HepG2 (cell line): ENCODE data around the gene BHLHE41. TPM values are rescaled to one million over a fixed set of nuclear protein-coding genes. Genes with fewer than 3 reads are reported as not detected.

ENCODE experiments used
- ATAC-seq: fragments of 200-7000 bp; cut with Tn5 transposase; 3 replicates; pipeline ENCODE4 v1.9.1; 2020; ENCODE audit warnings: mild to moderate bottlenecking, moderate library complexity
- BruUV-seq: library from RNA; stranded (reverse); fragments of 400-500 nt; replicated peaks from 2 replicates; lab custom pipeline; 2021; lab: Mats Ljungman, UMichigan
- CTCF ChIA-PET: fragments of 300-600 bp; formaldehyde crosslinking; extraction: SDS; loops from one replicate; lab custom pipeline; 2021; ENCODE audit warnings: low total read pairs, inconsistent platforms, low intra/inter-chr PET ratio; lab: Yijun Ruan, JAX
- POLR2A ChIA-PET: fragments of 350-600 bp; sonication (Branson Sonifier 250); formaldehyde crosslinking; loops from one replicate; lab custom pipeline; 2020; ENCODE audit warnings: antibody characterized with exemption, inconsistent platforms; lab: Yijun Ruan, JAX
- DNase-seq: peaks from one replicate; pipeline ENCODE4 v3.0.0-alpha.2; 2015; ENCODE audit warnings: low spot score
- FAIRE-seq: peaks from 3 replicates; lab custom pipeline; 2011; peaks lifted over from hg19 to GRCh38; lab: Jason Lieb, UNC
- H2AFZ ChIP-seq: one replicate; pipeline ENCODE4 v1.6.1; 2011; ENCODE audit warnings: low read length, inconsistent platforms
- H3K27ac ChIP-seq: fragments of 300-600 bp; 3 replicates; pipeline ENCODE4 v1.8.0; 2011; ENCODE audit warnings: mixed run types, mild to moderate bottlenecking, mixed read lengths, low read length, inconsistent platforms; ENCODE audit not compliant: insufficient read depth; ENCODE audit errors: extremely low read length
- H3K27me3 ChIP-seq, 2 experiments: fragments of 200-600 bp in 1 of 2; 2 replicates in 1 of 2; 3 replicates in 1 of 2; pipeline versions ENCODE4 v1.6.0 to v1.8.0; 2011; ENCODE audit warnings: low read length in 2 of 2, mild to moderate bottlenecking in 2 of 2, moderate library complexity in 2 of 2, inconsistent platforms in 1 of 2; ENCODE audit not compliant: insufficient read depth in 2 of 2, control insufficient read depth in 1 of 2
- H3K36me3 ChIP-seq, 2 experiments: fragments of 200-600 bp in 1 of 2; replicated peaks in 1 of 2; 2 replicates in 1 of 2; 3 replicates in 1 of 2; pipeline versions ENCODE4 v1.5.1 to v1.8.0; 2011; ENCODE audit warnings: low read length in 2 of 2, inconsistent platforms in 1 of 2; ENCODE audit not compliant: insufficient read depth in 2 of 2, control insufficient read depth in 1 of 2
- H3K4me1 ChIP-seq: 2 replicates; pipeline ENCODE4 v1.5.1; 2012; ENCODE audit warnings: low read length, inconsistent platforms; ENCODE audit not compliant: insufficient read depth
- H3K4me2 ChIP-seq: 2 replicates; pipeline ENCODE4 v1.6.0; 2011; ENCODE audit warnings: low read depth, low read length, inconsistent platforms
- H3K4me3 ChIP-seq, 3 experiments: fragments of 200-600 bp in 1 of 3; sonication (generic), shearing (Covaris generic) in 1 of 3; replicated peaks in 1 of 3; 2 replicates each; pipeline ENCODE4 v1.5.1; 2011 to 2016; ENCODE audit warnings: low read length in 3 of 3, inconsistent platforms in 2 of 3, low read depth in 2 of 3, mild to moderate bottlenecking in 2 of 3, control low read depth in 1 of 3, mixed read lengths in 1 of 3; ENCODE audit not compliant: insufficient read depth in 1 of 3
- H3K79me2 ChIP-seq: one replicate; pipeline ENCODE4 v1.6.1; 2011; ENCODE audit warnings: low read length, inconsistent platforms; ENCODE audit not compliant: insufficient read depth
- H3K9ac ChIP-seq: 2 replicates; pipeline ENCODE4 v1.6.0; 2011; ENCODE audit warnings: mild to moderate bottlenecking, low read depth, low read length, inconsistent platforms; ENCODE audit not compliant: insufficient read depth
- H3K9me3 ChIP-seq: 2 replicates; pipeline ENCODE4 v1.5.1; 2012; ENCODE audit warnings: mild to moderate bottlenecking, low read length
- H4K20me1 ChIP-seq: 2 replicates; pipeline ENCODE4 v1.6.0; 2011; ENCODE audit warnings: inconsistent platforms, mild to moderate bottlenecking, low read length, moderate library complexity; ENCODE audit not compliant: insufficient read depth
- AGO2 ChIP-seq: fragments of 200-400 bp; formaldehyde crosslinking; optimal IDR thresholded peaks from 2 replicates; pipeline ENCODE3; 2017; ENCODE audit warnings: mild to moderate bottlenecking, low read depth, low read length, moderate library complexity
- MED8 ChIP-seq: sonication (generic); formaldehyde crosslinking; IDR thresholded peaks from 2 replicates; pipeline ENCODE4 v1.8.1; 2023; ENCODE audit warnings: mild to moderate bottlenecking, missing genetic modification reagents; ENCODE audit not compliant: insufficient replicate concordance
- MNT ChIP-seq: fragments of 450-650 bp; IDR thresholded peaks from 2 replicates; pipeline ENCODE4 v1.6.1; 2016
- TCF7L2 ChIP-seq: IDR thresholded peaks from 2 replicates; pipeline ENCODE4 v1.6.1; 2011; ENCODE audit warnings: mild to moderate bottlenecking, low read depth, low read length, moderate library complexity
- ZBTB42 ChIP-seq: sonication (generic); formaldehyde crosslinking; IDR thresholded peaks from 2 replicates; pipeline ENCODE4 v1.5.0; 2020; ENCODE audit warnings: mild to moderate bottlenecking, missing genetic modification reagents
- ZKSCAN8 ChIP-seq: IDR thresholded peaks from 2 replicates; pipeline ENCODE4 v1.6.1; 2016; ENCODE audit warnings: borderline replicate concordance, missing genetic modification reagents, missing compliant biosample characterization
- ZNF333 ChIP-seq: sonication (generic); formaldehyde crosslinking; IDR thresholded peaks from 2 replicates; pipeline ENCODE4 v1.4.0; 2020; ENCODE audit warnings: mild to moderate bottlenecking, missing genetic modification reagents, borderline replicate concordance
- ZNF782 ChIP-seq: sonication (generic); formaldehyde crosslinking; IDR thresholded peaks from 2 replicates; pipeline ENCODE4 v1.4.0; 2020; ENCODE audit warnings: missing genetic modification reagents, mild to moderate bottlenecking, borderline replicate concordance
- WGBS: methylation state at CpG from one replicate; pipeline ENCODE4 v1.1.6; 2017; ENCODE audit warnings: low lambda C conversion rate; 5-methylcytosine and 5-hydroxymethylcytosine counted together
- in situ Hi-C: cut with HindIII; loops from 2 replicates; pipeline ENCODE4 v1.10.0; 2017; ENCODE audit warnings: low pct_unique_long_range_greater_than_20kb; ENCODE audit not compliant: extremely low pct_ligation_motif_present
- intact Hi-C: fragments of 100-400 bp; cut with micrococcal nuclease; formaldehyde crosslinking; loops from one replicate; pipeline ENCODE4 v1.10.0; 2022; ENCODE audit not compliant: unreplicated experiment
- polyA plus RNA-seq, 8 experiments: library from polyadenylated mRNA; depleted of rRNA in 3 of 8; stranded (reverse) in 7 of 8; unstranded in 1 of 8; fragments of >200 nt; fragmentation: Illumina TruSeq in 4 of 8; extraction: Trizol in 4 of 8; gene quantifications; 2 replicates each; pipeline versions ENCODE4 v1.2.1 to v1.2.3, GENCODE V29; 2011 to 2016; ENCODE audit warnings: low read depth in 4 of 8, missing spikeins in 1 of 8, mixed read lengths in 1 of 8; ENCODE audit not compliant: insufficient read depth in 1 of 8
- total RNA-seq, 5 experiments: library from RNA; depleted of rRNA; stranded (reverse); fragments of >200 nt; fragmentation: Illumina TruSeq; extraction: Trizol; gene quantifications; 2 replicates each; pipeline ENCODE4 v1.2.3, GENCODE V29; 2016; ENCODE audit warnings: low read depth in 1 of 5

BHLHE41 gene
- total and polyA plus RNA-seq, 2 of the 13 experiments (the other 11 are each of a cell fraction or from before 2014, with no cell fraction given) = 0.03 TPM; not detected in 1

GRCh38 chr12:26100666-26101349 is 24.0 kb downstream of the BHLHE41 start:
- Histone ChIP-seq H3K36me3 (no peaks in the 10 kb centered on the region), H3K4me1 (peaks cover 8% of the 10 kb centered on the region), H3K4me2 (no peak overlapping the region), H3K9me3 (no peaks in the 10 kb centered on the region), H4K20me1 (no peaks in the 10 kb centered on the region), H3K4me3 (no peak overlapping the region), H3K9ac (no peak overlapping the region), H3K27me3 (no peaks in the 10 kb centered on the region; a peak in 2 of 5 replicates), H3K27ac (no peak overlapping the region), H3K79me2 (no peaks in the 10 kb centered on the region), H2AFZ (no peak overlapping the region)
- ATAC-seq (no peak), DNase-seq (no peak), FAIRE-seq (no peak)
- in situ Hi-C loops = no loop called here
- intact Hi-C loops = no loop called here
- no TSS peak for BruUV-seq
- TF ChIP-seq ZKSCAN8 (CRISPR knock-in tag) (no peak), TCF7L2 (no peak), ZNF333 (CRISPR knock-in tag) (no peak), ZBTB42 (no peak), AGO2 (no peak), MED8 (CRISPR knock-in tag) (no peak), ZNF782 (CRISPR knock-in tag) (no peak), MNT (no peak)
- WGBS = 33% methylated on average over 8 of the region's 8 CpGs
- ChIA-PET CTCF (no interaction called here), POLR2A (no interaction called here)
